H1 (cell line): ENCODE results near the gene EGR1. TPM values are rescaled to one million over a fixed set of nuclear protein-coding genes. Genes with fewer than 3 reads are reported as not detected.

ENCODE experiments used
- CTCF ChIA-PET: fragments of 300-600 bp; sonication (Branson Sonifier 250); formaldehyde crosslinking; loops from one replicate; lab custom pipeline; 2021; ENCODE audit not compliant: partially characterized antibody; lab: Charles Lee
- POLR2A ChIA-PET: fragments of 300-600 bp; sonication (Branson Sonifier 250); formaldehyde crosslinking; loops from one replicate; lab custom pipeline; 2021; ENCODE audit warnings: inconsistent platforms; ENCODE audit not compliant: partially characterized antibody; lab: Charles Lee
- DNase-seq, 2 experiments: peaks; one replicate each; pipeline versions ENCODE4 v3.0.0 to v3.0.0-alpha.2; 2010 to 2022; ENCODE audit warnings: low spot score in 2 of 2, low read depth in 1 of 2, mixed read lengths in 1 of 2
- FAIRE-seq: peaks from 2 replicates; lab custom pipeline; 2011; peaks lifted over from hg19 to GRCh38; lab: Jason Lieb, UNC
- H2AFZ ChIP-seq: 2 replicates; pipeline ENCODE4 v1.8.1; 2012; ENCODE audit warnings: low read length, inconsistent platforms
- H2AK5ac ChIP-seq: 2 replicates; pipeline ENCODE4 v1.6.1; 2013; ENCODE audit warnings: low read depth, low read length
- H2BK120ac ChIP-seq: replicated peaks from 2 replicates; pipeline ENCODE3; 2013; ENCODE audit warnings: low read depth, low read length, inconsistent platforms
- H2BK12ac ChIP-seq: 2 replicates; pipeline ENCODE4 v1.6.1; 2013; ENCODE audit warnings: low read depth, low read length
- H2BK15ac ChIP-seq: 2 replicates; pipeline ENCODE4 v1.6.1; 2013; ENCODE audit warnings: low read length
- H2BK20ac ChIP-seq: 2 replicates; pipeline ENCODE4 v1.6.1; 2013; ENCODE audit warnings: low read length
- H2BK5ac ChIP-seq: 2 replicates; pipeline ENCODE4 v1.6.1; 2013; ENCODE audit warnings: low read depth, low read length
- H3K14ac ChIP-seq: 2 replicates; pipeline ENCODE4 v1.6.1; 2013; ENCODE audit warnings: inconsistent platforms; ENCODE audit not compliant: insufficient read length
- H3K18ac ChIP-seq: 2 replicates; pipeline ENCODE4 v1.6.1; 2013; ENCODE audit warnings: low read length; ENCODE audit errors: extremely low read depth
- H3K23ac ChIP-seq: 2 replicates; pipeline ENCODE4 v1.6.1; 2013; ENCODE audit warnings: inconsistent platforms; ENCODE audit not compliant: insufficient read length
- H3K23me2 ChIP-seq: 2 replicates; pipeline ENCODE4 v1.6.1; 2013; ENCODE audit warnings: low read depth, low read length
- H3K27ac ChIP-seq: 2 replicates; pipeline ENCODE4 v1.6.1; 2011; ENCODE audit warnings: low read depth, low read length, inconsistent platforms
- H3K27me3 ChIP-seq, 4 experiments: replicated peaks in 1 of 4; 1 replicate in 1 of 4; 2 replicates in 3 of 4; pipeline versions ENCODE4 v1.6.1 to v1.8.1; 2011 to 2013; ENCODE audit warnings: low read length in 3 of 4, mild to moderate bottlenecking in 3 of 4, inconsistent platforms in 2 of 4, mixed read lengths in 2 of 4, moderate library complexity in 1 of 4; ENCODE audit not compliant: control insufficient read depth in 3 of 4, insufficient read depth in 3 of 4; ENCODE audit errors: extremely low read depth in 1 of 4
- H3K36me3 ChIP-seq, 4 experiments: 2 replicates each; pipeline versions ENCODE4 v1.6.1 to v1.8.1; 2011 to 2013; ENCODE audit warnings: mild to moderate bottlenecking in 4 of 4, low read length in 3 of 4, moderate library complexity in 2 of 4, control low read depth in 1 of 4, inconsistent platforms in 1 of 4; ENCODE audit not compliant: insufficient read depth in 4 of 4, control insufficient read depth in 2 of 4
- H3K4ac ChIP-seq: replicated peaks from 2 replicates; pipeline ENCODE3; 2013; ENCODE audit warnings: low read length, low read depth, mixed read lengths, inconsistent platforms; ENCODE audit not compliant: insufficient read length
- H3K4me1 ChIP-seq, 4 experiments: replicated peaks in 1 of 4; 1 replicate in 1 of 4; 2 replicates in 3 of 4; pipeline versions ENCODE4 v1.6.1 to v1.8.1; 2011 to 2013; ENCODE audit warnings: low read length in 3 of 4, inconsistent platforms in 2 of 4, mixed read lengths in 1 of 4; ENCODE audit not compliant: insufficient read depth in 4 of 4, control insufficient read depth in 3 of 4
- H3K4me2 ChIP-seq, 2 experiments: 2 replicates each; pipeline versions ENCODE4 v1.6.1 to v1.8.1; 2011 to 2013; ENCODE audit warnings: low read depth in 2 of 2, low read length in 2 of 2, control low read depth in 1 of 2, inconsistent platforms in 1 of 2, mild to moderate bottlenecking in 1 of 2; ENCODE audit not compliant: insufficient read depth in 1 of 2
- H3K4me3 ChIP-seq, 4 experiments: fragments of 200-600, 300-600 bp in 1 of 4; sonication (generic), shearing (Covaris generic), sonication (Bioruptor Twin) in 1 of 4; 2 replicates each; pipeline versions ENCODE4 v1.5.1 to v1.8.1; 2011 to 2016; ENCODE audit warnings: low read length in 4 of 4, low read depth in 3 of 4, control low read depth in 2 of 4, inconsistent platforms in 2 of 4, mild to moderate bottlenecking in 2 of 4, mixed read lengths in 1 of 4, moderate library complexity in 1 of 4; ENCODE audit not compliant: insufficient read depth in 2 of 4; ENCODE audit errors: extremely low read depth in 1 of 4
- H3K56ac ChIP-seq: replicated peaks from 2 replicates; pipeline ENCODE3; 2013; ENCODE audit warnings: low read depth, mild to moderate bottlenecking, mixed read lengths, low read length, inconsistent platforms; ENCODE audit not compliant: insufficient read length
- H3K79me1 ChIP-seq: 2 replicates; pipeline ENCODE4 v1.6.1; 2013; ENCODE audit warnings: low read depth, low read length, control low read depth
- H3K79me2 ChIP-seq, 2 experiments: 2 replicates each; pipeline versions ENCODE4 v1.6.1 to v1.8.1; 2012 to 2013; ENCODE audit warnings: low read length in 2 of 2, mild to moderate bottlenecking in 2 of 2, inconsistent platforms in 1 of 2; ENCODE audit not compliant: insufficient read depth in 2 of 2, control insufficient read depth in 1 of 2
- H3K9ac ChIP-seq, 4 experiments: replicated peaks in 1 of 4; 1 replicate in 1 of 4; 2 replicates in 3 of 4; pipeline versions ENCODE4 v1.6.1 to v1.8.1; 2011 to 2013; ENCODE audit warnings: low read depth in 3 of 4, low read length in 3 of 4, control low read depth in 2 of 4, mild to moderate bottlenecking in 2 of 4, moderate library complexity in 2 of 4, inconsistent platforms in 1 of 4; ENCODE audit errors: extremely low read depth in 1 of 4
- H3K9me3 ChIP-seq, 2 experiments: 2 replicates each; pipeline versions ENCODE4 v1.6.1 to v1.8.1; 2012 to 2013; ENCODE audit warnings: mild to moderate bottlenecking in 2 of 2, moderate library complexity in 2 of 2, control low read depth in 1 of 2, inconsistent platforms in 1 of 2, low read depth in 1 of 2, low read length in 1 of 2, mixed read lengths in 1 of 2; ENCODE audit not compliant: insufficient read depth in 2 of 2
- H4K20me1 ChIP-seq, 2 experiments: replicated peaks in 1 of 2; 2 replicates each; pipeline versions ENCODE3 to v1.8.1; 2011 to 2013; ENCODE audit warnings: inconsistent platforms in 2 of 2, low read length in 2 of 2, mild to moderate bottlenecking in 1 of 2; ENCODE audit not compliant: insufficient read depth in 2 of 2, control insufficient read depth in 1 of 2
- H4K5ac ChIP-seq: 2 replicates; pipeline ENCODE4 v1.6.1; 2013; ENCODE audit warnings: low read length, low read depth, mixed read lengths, inconsistent platforms; ENCODE audit not compliant: insufficient read length
- H4K8ac ChIP-seq: 2 replicates; pipeline ENCODE4 v1.8.0; 2013; ENCODE audit warnings: mild to moderate bottlenecking, moderate library complexity, low read length, inconsistent platforms; ENCODE audit not compliant: insufficient read depth; ENCODE audit errors: extremely low read depth
- H4K91ac ChIP-seq: replicated peaks from 2 replicates; pipeline ENCODE3; 2013; ENCODE audit warnings: low read length, mixed read lengths, inconsistent platforms; ENCODE audit not compliant: insufficient read length
- BACH1 ChIP-seq: IDR thresholded peaks from 2 replicates; pipeline ENCODE4 v1.6.1; 2012; ENCODE audit warnings: low read length, improper control_type of control experiment
- CEBPB ChIP-seq: IDR thresholded peaks from 2 replicates; pipeline ENCODE4 v1.6.1; 2012; ENCODE audit warnings: low read depth, low read length
- EGR1 ChIP-seq: IDR thresholded peaks from 2 replicates; pipeline ENCODE4 v1.6.1; 2011; ENCODE audit warnings: low read depth, low read length, borderline replicate concordance
- KDM4A ChIP-seq: IDR thresholded peaks from one replicate; pipeline ENCODE4 v1.7.1; 2012; ENCODE audit warnings: low read depth, mild to moderate bottlenecking, moderate library complexity, low read length, inconsistent platforms; ENCODE audit not compliant: severe bottlenecking
- PHF8 ChIP-seq: fragments of 200-600 bp; sonication (generic); conservative IDR thresholded peaks from 2 replicates; pipeline ENCODE4 v1.7.1; 2012; ENCODE audit warnings: low read depth, mild to moderate bottlenecking, inconsistent platforms, low read length, moderate library complexity
- SIRT6 ChIP-seq: IDR thresholded peaks from one replicate; pipeline ENCODE4 v1.7.1; 2012; ENCODE audit warnings: low read length, inconsistent platforms
- SP1 ChIP-seq: IDR thresholded peaks from 2 replicates; pipeline ENCODE4 v1.6.1; 2011; ENCODE audit warnings: low read depth, low read length
- SUZ12 ChIP-seq: fragments of 200-600 bp; sonication (generic); IDR thresholded peaks from 2 replicates; pipeline ENCODE4 v1.6.1; 2012; ENCODE audit warnings: mild to moderate bottlenecking, inconsistent platforms, low read length, moderate library complexity, mixed read lengths
- TAF1 ChIP-seq: IDR thresholded peaks from 2 replicates; pipeline ENCODE4 v1.6.1; 2011; ENCODE audit warnings: mild to moderate bottlenecking, low read depth, low read length
- WGBS, 2 experiments: shearing (Covaris generic) in 1 of 2; methylation state at CpG; one replicate each; pipeline versions ENCODE4 v1.1.6 to v1.1.7; 2013 to 2015; ENCODE audit warnings: low lambda C conversion rate in 2 of 2, mixed read lengths in 2 of 2, inconsistent platforms in 1 of 2, low coverage in 1 of 2, missing lambda C conversion rate in 1 of 2; ENCODE audit not compliant: insufficient replicate concordance in 2 of 2, insufficient coverage in 1 of 2, insufficient read length in 1 of 2; ENCODE audit errors: extremely low coverage in 1 of 2, missing lambda C conversion rate in 1 of 2; 5-methylcytosine and 5-hydroxymethylcytosine counted together
- polyA plus RNA-seq, 7 experiments: library from polyadenylated mRNA; depleted of rRNA in 3 of 7; stranded (reverse) in 5 of 7; unstranded in 2 of 7; fragments of >200 nt in 5 of 7; fragments of 200-250 nt in 2 of 7; gene quantifications; 1 replicate in 5 of 7; 2 replicates in 1 of 7; 4 replicates in 1 of 7; pipeline versions ENCODE4 v1.2.1 to v1.2.3, GENCODE V29; 2011 to 2013; ENCODE audit warnings: missing spikeins in 2 of 7, mixed read lengths in 2 of 7
- total RNA-seq: library from RNA; stranded (reverse); fragmentation: NEBNext Ultra II Directional; extraction: Animal tissue kit (Norgen Biotek cat#: 25700); gene quantifications from 2 replicates; pipeline ENCODE4 v1.2.1, GENCODE V29; 2021
- TF ChIP-seq, protein P1 (sequence below): IDR thresholded peaks from 2 replicates; pipeline ENCODE4 v1.6.1; 2012; ENCODE audit warnings: inconsistent platforms

The EGR1 gene
- total and polyA plus RNA-seq, 2 of the 8 experiments (the other 6 are each of a cell fraction or from before 2014, with no cell fraction given): 16.2 to 35.5 TPM

DNA sequence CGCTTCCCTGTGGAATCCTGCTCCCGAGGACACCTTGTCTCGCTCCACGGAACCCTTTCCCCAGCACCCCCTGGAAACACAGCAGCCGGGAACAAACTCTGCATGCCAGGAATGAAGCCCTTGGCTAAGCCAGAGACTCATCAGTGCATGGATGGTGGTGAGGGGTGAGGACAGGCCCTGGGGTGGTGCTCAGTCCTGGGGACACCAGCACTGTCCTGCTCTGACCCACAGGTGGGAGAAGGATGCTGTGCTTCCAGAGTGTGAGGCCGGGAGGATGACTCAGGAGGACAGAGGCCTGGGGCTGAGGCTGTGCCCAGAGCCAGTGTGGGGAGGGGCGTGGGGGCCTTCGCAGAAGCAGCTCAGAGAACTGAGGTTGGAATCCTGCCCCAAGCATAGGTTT, 11.2 kb upstream of the EGR1 start:
- no peak overlapping the region for H4K8ac ChIP-seq
- no peaks in the 10 kb centered on the region for H3K27me3 ChIP-seq
- peaks cover 0 to 15% (median 8%) of the 10 kb centered on the region in 4 experiments; a peak in 5 of 7 replicates for H3K4me1 ChIP-seq
- DNase-seq: no peak
- H2BK5ac ChIP-seq: no peak overlapping the region
- no peak overlapping the region for H3K9ac ChIP-seq
- H3K23me2 ChIP-seq: no peaks in the 10 kb centered on the region
- no peak overlapping the region for H2BK15ac ChIP-seq
- TF ChIP-seq CEBPB (no peak), KDM4A (no peak), BACH1 (no peak), SP1 (no peak), TAF1 (no peak), SIRT6 (no peak), PHF8 (no peak), SUZ12 (no peak), EGR1 (no peak)
- TF ChIP-seq, protein P1, sequence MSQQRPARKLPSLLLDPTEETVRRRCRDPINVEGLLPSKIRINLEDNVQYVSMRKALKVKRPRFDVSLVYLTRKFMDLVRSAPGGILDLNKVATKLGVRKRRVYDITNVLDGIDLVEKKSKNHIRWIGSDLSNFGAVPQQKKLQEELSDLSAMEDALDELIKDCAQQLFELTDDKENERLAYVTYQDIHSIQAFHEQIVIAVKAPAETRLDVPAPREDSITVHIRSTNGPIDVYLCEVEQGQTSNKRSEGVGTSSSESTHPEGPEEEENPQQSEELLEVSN: no peak
- ChIA-PET POLR2A (interaction anchor here (1.3 to 4.6 kb wide), 3 partner anchors 11 to 89 kb away, joined by 3 to 51 read pairs (median 28); partner anchors contain the start of genes EGR1 and ETF1), CTCF (interaction anchor here (0.6 to 24.9 kb wide), 6 partner anchors 7 to 94 kb away, joined by 3 to 532 read pairs (median 4); partner anchors contain the start of genes EGR1 and REEP2)
- no peak for FAIRE-seq
- H2AK5ac ChIP-seq: no peak overlapping the region
- H3K56ac ChIP-seq: no peak overlapping the region
- no peak overlapping the region for H3K4me3 ChIP-seq
- no peak overlapping the region for H3K27ac ChIP-seq
- no peak overlapping the region for H4K5ac ChIP-seq
- H3K36me3 ChIP-seq: no peaks in the 10 kb centered on the region
- no peak overlapping the region for H3K4me2 ChIP-seq
- no peaks in the 10 kb centered on the region for H3K79me2 ChIP-seq
- no peak overlapping the region for H2BK20ac ChIP-seq
- no peak overlapping the region for H3K23ac ChIP-seq
- H3K79me1 ChIP-seq: no peaks in the 10 kb centered on the region
- no peak overlapping the region for H2BK120ac ChIP-seq
- no peak overlapping the region for H3K18ac ChIP-seq
- H4K20me1 ChIP-seq: no peaks in the 10 kb centered on the region
- WGBS, 2 experiments: 92% methylated on average over 8 of the region's 8 CpGs; no CpG with 5 or more reads in 1 of the 2 experiments
- no peak overlapping the region for H3K14ac ChIP-seq
- no peaks in the 10 kb centered on the region for H3K9me3 ChIP-seq
- no peak overlapping the region for H3K4ac ChIP-seq
- no peak overlapping the region for H4K91ac ChIP-seq
- no peak overlapping the region for H2AFZ ChIP-seq
- no peak overlapping the region; the same call in 1 of the 2 replicates for H2BK12ac ChIP-seq
